GM19043 (cell line): ENCODE measurements around the gene HSD11B1L.

Experiments used
- ATAC-seq: cut with Tn5 transposase; IDR thresholded peaks from one replicate; pipeline ENCODE4 v1.9.1; 2021; ENCODE audit warnings: low read depth; ENCODE audit not compliant: unreplicated experiment

HSD11B1L gene

DNA sequence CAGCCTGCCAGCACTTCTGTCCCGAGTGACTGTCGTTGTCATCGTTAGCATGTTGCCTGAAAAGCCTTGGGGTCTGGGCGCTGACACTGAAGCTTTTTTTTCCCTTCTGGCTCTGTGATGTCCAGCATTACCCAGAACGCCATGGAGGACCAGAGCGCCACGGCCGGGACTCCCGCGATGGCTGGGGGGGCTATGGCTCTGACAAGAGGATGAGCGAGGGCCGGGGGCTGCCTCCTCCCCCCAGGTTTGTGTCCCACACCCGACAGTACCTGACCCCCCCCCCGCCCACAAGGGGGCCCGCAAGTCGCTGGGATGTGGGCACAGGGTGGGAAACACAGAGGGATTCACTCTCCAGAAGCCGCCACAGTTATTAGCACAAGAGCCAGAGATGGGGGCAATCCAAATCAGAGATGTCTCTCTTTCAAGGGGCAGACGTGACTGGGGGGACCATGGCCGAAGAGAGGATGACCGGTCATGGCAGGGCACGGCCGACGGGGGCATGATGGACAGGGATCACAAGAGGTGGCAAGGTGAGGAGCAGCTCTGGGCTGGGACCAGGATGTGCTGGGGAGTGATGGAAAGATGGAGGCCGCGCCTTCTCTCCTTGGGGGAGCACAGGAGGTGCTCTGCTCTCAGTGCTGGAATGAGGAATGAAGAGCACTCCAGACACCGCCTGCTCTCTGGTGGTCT is 13.8 kb upstream of the HSD11B1L start:
- no peak for ATAC-seq

DNA sequence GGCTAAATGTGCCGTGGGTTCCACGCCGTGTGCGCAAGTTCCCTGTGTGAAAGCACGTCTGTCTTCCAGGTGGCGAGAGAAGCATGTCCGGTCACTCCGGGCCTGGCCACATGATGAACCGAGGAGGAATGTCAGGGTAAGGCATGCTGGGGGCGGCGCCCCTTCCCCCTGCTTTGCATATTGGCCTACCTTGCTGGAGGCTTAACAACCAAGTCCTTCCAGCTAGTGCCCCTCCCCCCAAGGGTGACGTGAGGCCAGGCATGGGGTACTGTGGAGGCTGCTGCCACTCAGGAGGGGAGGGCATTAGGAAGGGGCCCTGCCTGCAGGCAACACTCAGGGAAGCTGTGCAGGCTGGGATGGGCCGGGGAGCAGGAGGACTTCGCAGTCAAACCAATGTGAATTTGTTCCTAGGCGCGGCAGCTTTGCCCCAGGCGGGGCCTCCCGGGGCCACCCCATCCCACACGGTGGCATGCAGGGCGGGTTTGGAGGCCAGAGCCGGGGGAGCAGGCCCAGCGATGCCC is 13.0 kb upstream of the HSD11B1L start:
- ATAC-seq = no peak

DNA sequence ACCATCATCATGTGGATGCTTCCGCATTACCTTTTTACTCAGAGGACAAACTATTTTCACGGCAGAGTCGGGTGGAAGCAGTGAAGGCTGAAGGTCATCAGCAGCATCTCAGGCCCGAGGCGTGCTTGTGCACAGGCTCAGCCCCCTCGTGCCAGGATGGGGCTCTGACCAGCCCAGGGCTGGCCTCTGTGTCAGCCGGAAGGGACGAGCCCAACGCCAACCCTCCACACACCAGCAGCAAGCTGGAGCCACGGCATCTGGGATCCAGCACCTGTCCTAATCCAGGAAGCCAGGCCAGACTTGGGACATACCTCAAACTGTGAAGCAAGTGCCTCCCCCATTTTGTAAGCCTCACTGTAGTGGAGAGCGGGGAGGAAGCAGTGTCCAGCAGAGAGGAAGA is 11.6 kb upstream of the HSD11B1L start:
- ATAC-seq = no peak

DNA sequence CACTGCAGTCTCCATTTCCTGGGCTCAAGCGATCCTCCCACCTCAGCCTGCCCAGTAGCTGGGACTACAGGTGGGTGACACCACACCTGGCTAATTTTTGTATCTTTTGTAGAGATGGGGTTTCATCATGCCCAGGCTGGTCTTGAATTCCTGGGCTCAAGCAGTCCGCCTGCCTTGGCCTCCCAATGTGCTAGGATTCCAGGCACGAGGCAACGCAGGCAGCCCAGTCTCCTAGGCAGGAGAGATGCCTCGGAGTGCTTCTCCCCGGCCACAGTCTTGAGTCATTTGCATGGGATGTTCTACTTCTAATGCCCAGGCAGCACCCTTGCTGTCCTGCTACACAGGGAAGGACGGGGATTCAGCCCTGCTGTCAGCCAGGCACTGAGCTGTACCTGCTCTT is 9.2 kb upstream of the HSD11B1L start:
- ATAC-seq = no peak

DNA sequence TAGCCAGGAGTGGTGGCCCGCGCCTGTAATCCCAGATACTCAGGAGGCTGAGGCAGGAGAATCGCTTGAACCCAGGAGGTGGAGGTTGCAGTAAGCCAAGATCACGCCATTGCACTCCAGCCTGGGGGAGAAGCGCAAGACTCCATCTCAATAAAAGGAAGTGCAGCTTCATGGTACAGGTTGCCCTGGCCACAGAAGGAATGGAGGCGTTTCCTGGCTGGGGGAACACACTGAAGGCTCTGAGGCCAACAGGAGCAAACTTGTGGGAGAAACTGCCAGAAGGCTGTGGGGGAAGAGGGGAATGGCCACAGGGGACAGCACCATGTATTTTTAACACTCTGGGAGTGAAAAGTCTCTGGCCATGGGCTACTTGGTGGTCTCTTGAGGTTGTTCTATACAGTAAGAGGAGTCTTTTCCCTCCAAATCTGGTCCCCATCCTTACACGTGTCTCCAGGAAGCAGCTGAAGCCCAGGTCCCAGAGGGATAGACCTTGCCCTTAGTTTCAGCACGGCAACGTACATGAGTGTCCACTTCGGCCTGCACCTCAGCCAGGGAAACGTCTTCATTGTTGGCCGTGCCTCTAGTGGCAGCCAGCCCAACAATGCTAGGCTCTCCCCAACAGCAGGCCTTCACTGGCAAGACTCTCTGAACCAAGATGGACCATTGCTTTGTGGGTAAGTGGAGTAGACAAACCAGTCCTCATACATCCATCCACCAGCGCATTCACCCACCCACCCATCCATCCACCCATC is 7.9 kb upstream of the HSD11B1L start:
- no peak for ATAC-seq

DNA sequence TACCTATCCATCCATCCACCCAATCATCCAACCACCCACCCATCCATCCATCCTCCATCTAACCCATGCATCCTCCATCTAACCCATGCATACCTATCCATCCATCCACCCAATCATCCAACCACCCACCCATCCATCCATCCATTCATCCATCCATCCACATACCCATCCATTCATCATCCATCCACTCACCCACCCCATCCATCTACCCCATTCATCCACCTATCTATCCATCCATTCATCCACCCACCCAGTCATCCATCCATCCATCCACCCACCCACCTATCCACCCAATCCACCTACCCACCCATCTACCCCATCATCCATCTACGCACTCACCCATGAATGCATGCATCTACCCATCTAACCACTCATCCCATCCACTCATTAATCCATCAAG is 7.1 kb upstream of the HSD11B1L start:
- no peak for ATAC-seq

DNA sequence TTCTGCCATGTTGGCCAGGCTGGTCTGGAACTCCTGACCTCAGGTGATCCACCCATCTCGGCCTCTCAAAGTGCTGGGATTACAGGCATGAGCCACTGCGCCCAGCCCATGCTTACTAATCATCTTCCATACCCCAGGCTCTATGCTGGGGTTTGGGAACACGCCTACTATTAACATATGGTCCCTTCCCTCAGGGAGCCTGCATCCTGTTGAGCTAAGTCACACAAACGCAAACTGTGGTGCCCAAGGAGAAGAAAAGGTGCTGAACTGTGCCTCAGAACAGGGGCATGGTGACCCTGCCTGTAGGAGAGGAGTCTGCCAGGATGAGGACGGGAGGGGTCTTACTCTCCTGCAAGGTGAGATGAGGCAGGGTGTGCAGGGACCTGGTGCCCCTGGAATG is 6.1 kb upstream of the HSD11B1L start:
- no peak for ATAC-seq

DNA sequence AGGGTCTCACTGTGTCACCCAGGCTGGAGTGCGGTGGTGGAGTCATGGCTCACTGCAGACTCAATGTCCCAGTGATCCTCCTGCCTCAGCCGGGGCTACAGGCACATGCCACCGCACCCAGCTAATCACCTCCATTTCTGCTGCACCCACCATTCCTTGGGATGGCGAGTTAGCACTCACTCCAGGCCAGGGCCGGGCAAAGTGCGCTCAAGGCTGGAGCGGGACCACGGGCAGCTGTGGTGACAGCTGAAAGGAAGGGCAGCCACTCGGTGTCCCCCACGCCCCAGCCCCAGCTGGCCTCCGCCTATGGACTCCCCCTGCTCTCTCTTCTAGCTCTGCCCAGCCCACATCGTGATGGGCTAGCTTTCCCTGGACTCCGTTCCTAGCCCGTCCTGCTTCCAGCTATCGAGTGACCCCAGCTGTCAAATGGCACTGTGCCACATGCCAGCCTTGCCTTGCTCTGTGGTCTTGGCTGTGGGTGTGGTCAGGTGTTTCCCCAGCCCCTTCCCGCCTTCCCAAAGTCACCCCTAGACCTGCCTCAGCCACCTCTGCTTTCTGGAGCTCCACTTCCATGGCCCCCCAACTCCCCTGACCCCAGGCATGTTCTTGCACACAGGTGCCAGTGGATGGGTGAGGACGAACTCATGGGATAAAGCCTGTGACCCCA is 4.6 kb upstream of the HSD11B1L start:
- no peak for ATAC-seq

DNA sequence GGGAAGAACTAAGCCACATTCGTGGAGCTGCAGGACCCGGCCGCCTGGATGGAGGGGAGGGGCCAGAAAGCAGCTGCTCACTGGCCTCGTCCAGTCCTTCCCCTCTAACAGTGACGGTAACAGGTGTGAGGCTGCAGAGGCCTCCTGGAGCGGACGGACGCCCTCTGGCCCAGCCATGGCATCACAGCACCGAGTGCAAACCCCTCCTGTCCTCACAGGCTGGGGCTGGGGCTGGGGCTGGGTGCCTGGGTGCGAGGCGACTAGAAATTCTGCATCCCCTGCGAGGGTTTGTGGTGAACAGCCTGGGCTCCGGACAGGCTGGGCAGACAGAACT is 4.1 kb upstream of the HSD11B1L start:
- ATAC-seq = no peak

DNA sequence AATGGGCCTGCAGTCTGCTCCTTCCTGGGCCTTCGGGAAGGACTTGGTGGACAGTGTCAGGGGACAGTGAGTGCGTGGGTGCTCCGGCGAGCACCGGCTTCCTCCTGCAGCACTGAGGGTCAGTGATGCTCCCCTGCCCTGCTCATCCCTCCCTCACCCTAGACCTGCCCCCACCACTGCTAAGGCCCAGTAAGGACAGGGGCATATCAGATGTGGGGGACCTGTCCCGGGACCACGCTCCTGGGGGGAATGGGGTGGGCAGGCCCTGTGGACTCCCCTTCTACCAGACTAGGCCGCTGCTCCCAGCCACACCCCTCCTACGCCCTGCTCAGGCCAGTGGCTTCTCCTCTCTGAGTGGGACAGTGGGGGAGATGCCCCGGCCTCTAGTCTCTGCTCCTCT is 3.7 kb upstream of the HSD11B1L start:
- no peak for ATAC-seq

DNA sequence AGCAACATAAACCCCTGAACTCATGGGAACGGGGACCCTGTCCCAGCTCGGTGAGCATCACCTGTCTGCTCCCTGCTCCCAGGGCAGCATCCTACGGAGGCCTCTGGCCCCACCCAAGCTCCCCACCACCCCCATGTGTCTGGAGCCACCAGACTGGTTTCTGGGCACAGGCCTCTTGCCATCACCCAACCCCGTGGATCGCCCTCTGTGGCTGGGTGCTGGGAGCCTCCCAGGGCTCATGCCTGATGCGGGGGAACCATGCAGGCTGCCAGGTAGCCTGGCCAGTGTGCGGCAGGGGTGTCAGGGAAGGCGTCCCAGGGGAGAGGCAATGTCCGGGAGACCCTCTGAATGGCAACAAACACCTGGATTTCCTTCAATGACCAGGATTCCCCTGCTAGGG is 3.2 kb upstream of the HSD11B1L start:
- no peak for ATAC-seq

DNA sequence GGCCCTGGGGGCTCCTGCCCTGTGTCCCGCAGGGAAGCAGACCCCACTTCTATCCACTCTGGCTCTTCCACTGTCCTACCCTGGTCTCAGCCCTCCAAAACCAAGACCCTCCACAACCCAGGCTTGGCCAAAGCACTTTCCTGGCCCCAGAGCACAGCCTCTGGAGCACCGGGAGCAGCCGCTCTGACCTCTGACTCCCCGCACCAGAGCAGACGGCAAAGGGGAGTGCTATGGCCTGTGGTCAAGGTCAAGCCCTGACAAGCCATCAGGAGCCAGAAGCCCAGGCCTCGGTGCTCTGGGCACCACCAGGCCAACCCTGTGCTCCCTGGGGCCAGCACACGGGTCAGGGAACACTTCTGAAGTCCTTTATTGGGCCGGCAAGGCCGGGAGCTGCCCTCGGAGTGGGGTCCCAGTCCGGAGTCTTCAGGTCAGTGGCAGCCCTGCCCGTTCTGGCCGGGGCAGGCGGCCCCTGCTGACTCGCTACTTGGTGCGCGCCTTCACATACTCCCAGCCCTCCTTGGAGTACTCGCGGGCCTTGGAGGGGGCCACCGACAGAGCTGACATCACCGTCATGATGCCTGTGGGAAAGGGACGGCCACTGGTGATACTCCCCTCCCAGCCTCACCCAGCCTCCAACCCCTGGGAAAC is 2.6 kb upstream of the HSD11B1L start:
- ATAC-seq = no peak

DNA sequence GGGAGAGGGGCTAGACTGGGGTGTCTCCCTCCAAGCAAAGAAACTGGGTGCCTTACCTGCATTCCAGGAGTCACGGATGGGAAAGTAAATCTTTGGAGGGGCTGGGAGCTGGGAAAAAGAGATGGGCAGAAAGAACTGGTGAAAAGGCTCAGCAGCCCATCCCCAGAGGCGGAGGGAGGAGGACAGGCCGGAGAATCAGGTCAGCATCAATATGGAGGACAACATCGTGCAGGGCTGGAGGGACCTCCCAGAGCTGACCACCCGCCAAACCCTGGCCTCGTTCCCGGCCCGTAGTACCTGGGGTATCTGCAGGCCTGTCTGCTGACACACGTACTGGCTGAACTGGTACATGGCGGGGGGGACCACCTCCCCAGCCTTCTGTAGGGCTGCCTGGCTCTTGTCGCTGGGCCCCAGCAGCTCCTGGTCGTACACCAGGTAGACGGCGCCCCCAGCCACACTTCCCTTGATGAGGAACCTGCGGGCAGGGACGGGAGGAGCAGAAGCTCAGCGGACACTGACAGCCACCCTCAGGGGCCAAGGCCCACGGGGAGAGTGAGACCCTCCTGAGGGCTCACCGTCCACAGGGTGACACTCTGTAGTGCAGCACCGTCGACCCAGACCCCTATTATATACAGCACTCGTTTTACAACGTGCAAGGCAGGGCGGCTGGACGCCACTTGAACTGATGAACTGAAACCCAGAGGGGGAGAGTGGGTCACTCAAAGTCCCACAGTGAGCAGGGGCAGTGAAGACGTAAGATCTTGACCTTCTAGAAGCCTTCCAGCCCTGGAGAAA is 1.3 kb upstream of the HSD11B1L start:
- ATAC-seq = no peak

DNA sequence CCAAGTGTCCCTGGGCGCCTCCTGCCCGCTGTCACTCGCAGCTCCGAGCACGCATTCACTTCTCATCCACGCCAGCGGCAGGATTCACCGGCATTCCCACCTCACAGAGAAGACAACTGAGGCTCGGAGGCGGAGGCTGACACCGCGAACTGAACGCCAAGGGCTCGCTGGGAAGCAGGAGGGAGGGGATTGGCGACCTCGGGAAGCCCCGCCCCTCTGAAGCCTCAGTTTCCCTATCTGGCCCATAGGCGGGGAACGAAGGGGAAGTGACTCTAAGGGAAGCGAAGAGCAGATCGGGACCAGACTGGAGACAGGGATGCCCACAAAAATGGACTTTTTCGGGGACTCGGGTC is 767 bp upstream of the HSD11B1L start:
- ATAC-seq = no peak

DNA sequence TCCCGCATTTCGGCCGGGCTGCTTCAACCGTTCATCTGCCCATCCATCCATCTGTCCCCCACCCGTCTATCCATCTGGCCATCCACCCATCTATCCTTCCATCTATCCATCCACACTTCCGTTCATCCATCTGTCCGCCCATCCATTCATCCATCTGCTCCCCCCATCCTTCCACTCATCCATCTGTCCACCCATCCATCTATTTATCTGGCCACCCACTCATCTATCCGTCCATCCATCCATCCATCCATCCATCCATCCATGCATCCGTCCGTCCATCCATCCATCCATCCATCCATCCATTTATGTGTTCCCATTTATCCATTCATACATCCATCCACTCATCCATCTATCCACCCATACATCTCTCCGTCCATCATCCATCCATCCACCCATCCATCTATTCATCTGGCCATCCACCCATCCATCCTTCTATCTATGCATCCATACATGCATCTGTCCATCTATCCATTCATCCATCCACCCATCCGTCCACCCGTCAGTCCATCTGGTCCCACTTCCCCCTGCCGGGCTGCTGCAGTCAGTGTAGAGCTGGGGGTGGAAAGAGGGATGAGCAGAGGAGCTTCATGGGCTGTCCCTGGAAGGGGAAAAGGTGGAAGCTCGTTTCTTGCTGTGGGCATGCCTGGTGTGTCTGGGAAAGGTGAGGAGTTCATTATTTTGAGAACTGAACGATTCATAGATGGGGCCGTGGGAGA is 722 bp downstream of the HSD11B1L start:
- ATAC-seq = no peak

DNA sequence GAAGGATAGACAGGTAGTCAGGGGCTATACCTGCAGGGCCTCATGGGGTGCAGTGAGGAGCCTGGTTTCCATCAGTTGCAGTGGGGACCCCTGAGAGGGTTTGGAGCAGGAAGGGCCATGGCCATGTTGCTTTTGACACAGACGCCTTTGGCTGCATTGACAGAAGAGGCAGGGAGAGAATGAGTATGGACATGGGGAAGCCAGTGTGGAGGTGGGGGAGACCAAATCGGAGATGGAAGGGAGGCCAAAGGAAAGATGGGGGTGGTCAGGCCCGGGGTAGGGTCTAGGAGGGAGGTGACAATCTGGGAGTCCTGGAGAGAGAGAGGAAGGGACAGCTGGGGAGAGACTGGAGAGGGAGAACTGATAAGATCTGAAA is 1.3 kb downstream of the HSD11B1L start:
- ATAC-seq = no peak

DNA sequence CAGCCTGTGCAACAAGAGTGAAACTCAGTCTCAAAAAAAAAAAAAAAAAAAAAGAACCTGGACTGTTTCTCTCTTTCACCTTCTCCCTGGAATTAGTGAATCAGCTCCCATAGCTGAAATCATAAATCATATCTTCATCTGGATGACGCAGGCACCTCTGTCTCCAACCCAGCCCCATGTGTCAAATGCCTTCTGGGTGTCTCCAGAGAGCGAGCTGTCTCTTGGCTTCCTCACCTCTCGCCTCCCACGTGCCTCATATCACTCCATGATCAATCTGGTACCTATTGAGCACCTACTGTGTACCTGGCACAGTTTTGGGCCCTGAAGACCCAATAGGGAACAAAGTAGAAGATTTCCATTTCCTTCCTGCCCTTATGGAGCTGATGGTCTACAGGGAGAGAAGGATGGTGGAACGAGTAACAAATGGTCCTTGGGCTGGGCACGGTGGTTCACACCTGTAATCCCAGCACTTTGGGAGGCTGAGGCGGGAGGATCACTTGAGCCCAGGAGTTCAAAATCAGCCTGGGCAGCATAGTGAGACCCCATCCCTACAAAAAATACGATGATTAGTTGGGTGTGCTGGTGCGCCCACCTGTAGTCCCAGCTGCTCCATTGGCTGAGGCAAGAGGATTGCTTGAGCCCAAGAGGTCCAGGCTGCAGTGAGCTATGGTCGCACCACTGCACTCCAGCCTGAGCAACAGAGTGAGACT is 2.5 kb downstream of the HSD11B1L start:
- no peak for ATAC-seq

DNA sequence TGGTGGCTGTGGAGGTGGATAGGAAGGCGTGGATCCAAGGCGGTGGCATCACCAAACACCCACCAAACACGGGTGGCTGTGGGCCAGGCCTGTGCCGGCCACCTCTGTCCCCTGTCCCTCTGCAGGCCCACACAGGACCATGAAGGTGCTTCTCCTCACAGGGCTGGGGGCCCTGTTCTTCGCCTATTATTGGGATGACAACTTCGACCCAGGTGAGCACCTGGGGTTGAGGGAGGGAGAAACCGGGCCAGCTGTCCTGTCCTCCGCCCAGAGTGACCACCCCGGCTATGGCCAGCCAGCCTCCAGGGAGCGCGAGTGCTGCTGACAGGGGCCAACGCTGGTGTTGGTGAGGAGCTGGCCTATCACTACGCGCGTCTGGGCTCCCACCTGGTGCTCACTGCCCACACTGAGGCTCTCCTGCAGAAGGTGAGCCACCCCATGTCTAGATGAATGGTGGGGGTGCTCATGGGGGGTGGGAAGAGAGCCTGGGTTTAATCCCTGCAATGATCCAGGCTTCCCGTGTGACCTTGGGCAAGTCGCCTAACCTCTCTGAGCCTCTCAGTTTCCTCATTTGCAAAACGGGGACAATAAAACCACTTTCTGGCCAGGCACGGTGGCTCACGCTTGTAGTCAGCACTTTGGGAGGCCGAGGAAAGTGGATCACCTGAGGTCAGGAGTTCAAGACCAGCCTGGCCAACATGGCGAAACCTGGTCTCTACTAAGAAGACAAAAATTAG is 4.0 kb downstream of the HSD11B1L start:
- no peak for ATAC-seq

DNA sequence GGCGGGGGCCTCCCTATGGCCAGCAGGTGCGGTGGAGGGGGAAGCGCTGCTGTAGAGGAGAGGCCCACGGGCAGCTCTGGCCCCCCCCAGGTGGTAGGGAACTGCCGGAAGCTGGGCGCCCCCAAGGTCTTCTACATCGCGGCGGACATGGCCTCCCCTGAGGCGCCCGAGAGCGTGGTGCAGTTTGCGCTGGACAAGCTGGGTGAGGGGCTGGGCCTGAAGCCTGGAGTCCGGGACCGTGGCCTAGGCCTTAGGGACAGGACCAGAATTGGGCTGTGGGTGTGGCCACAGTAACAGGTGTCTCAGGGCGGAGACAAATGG is 5.5 kb downstream of the HSD11B1L start:
- no peak for ATAC-seq
